NCI-H146 treated with DMSO at 0.1 percent for 48 hours (cell line): ENCODE measurements around the gene TTLL3.
"Not testable (repeated sequence)": the region's sequence is repeated elsewhere in the genome, so short reads cannot be mapped to it uniquely, and the experiment has no call there.

Experiments
- DNase-seq: peaks from one replicate; lab custom pipeline; 2025; ENCODE audit not compliant: unreplicated experiment; lab: John Stamatoyannopoulos, UW

TTLL3 gene

DNA sequence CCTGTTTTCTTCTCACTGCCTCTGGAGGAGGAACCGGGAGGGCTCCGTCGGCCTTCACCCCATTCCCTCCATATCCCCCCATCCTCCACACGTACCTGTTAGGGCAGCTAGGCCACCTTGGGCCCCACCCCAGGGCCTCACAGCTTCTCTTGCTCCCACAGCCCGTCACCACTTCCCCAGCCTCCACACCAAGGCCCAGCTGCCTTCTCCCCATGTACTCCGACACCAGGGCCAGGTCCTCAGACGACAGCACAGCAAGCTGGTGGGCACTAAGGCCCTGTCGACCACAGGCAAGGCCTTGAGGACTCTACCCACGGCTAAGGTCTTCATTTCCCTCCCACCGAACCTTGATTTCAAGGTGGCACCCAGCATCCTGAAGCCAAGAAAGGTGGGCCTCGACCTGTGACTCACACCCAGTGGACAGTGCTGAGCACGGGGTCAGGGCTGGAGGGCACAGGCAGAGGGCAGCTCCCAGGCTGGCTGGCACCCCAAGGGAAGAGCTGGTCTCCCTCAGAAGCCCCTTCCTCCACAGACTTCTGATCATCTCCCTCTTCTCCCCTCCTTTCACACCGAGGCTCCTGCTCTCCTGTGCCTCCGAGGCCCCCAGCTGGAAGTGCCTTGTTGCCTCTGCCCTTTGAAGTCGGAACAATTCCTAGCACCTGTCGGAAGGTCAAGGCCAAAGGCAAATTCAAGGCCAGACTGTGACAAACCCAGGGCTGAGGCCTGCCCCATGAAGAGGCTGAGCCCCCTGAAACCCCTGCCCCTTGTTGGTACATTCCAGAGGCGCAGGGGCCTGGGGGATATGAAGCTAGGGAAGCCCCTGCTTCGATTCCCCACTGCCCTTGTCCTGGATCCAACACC lies 24.7 kb downstream of the TTLL3 start:
- no peak for DNase-seq

DNA sequence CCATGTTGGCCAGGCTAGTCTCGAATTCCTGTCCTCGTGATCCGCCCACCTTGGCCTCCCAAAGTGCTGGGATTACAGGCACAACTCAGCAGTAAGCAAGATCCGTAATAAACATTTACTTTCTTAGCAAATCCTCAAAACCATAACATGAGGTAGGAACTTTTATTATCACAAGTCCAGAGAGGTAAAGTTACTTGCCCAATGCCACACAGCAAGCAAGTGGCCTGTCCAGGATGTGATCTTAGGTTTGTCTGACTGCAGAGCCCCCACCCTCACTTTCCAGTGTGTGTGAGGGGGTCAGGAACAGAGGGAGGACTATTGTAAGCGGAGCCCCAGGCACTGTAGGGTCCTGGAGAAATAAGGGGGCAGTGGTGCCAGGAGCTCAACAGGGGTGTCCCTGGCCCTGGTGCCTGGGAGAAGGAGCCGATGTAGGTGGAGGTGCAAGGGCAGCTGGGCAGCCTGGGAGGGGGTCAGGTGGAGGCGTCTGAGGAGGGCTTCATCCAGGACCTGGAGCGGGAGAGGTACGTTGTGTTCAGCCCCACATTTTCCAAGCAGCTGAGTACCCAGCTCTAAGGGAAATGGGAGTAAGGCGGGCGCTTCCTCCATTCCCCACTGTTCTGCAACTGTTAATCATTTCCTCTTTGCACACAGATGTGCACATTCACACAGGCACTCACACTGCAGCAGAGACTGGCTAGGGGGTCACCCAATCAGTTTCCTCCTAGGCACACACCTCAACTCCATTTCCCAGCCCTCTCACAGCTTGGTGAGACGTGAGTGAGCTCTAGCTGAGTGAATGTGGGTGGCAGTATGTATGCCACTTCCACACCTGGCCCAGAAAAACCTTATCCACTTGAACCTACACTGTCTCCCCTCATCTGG lies 27.9 kb downstream of the TTLL3 start:
- no peak for DNase-seq

DNA sequence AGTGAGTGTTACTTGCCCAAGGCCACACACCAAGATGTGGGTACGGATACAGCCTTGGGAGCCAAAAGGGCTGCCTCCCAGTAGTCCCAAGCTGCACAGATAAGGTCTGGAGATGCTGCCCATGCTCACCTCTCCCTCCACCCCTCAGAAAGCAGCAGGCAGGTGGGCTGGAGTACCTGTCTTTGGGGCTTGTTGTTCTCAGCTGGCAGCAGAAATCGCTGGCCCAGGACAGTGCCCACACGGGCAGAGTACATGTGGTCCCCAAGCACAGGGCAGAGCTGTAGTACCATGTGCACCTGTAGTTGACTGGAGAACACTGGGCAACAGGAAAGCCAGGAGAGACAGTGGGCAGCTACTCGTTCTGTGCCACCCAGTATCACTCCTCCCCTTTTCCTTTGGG lies 28.8 kb downstream of the TTLL3 start:
- DNase-seq, result no peak

DNA sequence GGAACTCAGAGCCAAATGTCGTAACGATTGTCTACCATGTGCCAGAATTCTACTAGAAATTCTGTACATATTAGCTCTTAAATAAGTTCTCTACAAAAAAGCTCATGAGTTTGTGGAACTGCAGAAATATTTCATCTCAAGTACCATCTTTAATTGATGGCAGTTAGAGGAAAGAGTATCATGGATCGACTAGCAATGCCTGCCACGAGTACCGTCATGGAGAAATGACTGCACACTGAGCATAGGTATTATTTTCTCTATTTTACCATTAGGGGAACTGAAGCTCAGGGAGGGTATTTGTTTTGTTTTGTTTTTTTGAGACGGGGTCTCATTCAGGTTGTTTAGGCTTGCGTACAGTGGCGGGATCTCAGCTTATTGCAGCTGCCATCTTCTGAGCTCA lies 31.0 kb downstream of the TTLL3 start:
- no peak for DNase-seq

DNA sequence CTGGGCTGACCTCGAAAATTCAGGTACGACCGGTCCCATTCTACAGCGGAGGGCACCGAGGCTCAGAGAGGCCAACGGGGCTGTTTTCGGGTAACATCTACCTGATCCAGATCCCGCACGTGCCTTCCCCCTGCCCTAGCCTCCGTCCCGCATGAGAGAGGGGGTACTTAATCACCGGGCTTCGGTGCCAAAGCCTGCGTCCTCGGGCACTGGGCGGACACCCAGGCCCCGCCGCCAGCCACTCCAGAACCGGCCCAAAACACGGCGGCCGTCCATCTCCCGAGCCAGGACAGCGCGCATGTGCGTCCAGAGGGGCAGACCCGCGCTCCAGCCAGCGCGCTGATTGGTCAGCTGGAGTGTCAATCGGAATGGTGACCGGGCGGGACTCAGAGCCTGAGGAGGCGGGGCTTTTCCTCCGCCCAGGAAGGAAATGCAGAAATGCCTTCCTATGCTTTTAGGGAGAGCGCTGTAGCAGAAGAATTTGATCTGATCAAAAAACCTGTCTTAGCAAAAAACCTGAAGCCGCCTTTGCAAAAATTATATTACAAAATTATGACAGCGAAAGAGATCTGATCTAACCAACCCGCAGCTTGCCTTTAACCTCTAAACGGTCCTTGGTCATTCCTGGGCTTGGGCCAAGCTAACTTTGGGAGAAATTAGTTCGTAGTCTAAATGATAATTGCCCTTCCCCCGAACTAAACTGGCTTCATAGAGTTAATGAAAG lies 33.8 kb downstream of the TTLL3 start, which contains the start of gene RPUSD3:
TSS of gene RPUSD3 (minus strand) at position 294 of the 724 bp plus-strand sequence. CDS start at position 276, 18 bp downstream.
- peak; percentile 62 for DNase-seq

DNA sequence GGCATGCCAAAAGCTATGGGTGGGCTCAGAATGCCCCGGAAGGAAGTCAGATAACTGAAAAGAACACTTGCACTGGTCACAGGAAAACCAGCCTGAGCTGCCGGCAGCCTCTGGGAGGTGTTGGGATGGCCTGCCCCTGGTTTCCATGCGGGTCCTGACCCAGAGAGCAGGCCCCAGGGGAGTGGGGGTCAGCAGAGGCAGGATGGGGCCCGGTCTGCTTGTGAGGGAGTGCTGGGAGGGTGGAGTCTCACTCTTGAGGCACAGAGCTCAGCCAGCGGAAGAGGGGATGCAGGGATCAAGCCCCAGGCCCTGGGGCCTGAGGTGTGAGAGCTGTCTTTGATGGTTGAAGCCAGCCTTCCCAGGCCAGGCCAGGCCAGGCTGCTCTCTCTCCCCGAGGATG lies 36.2 kb downstream of the TTLL3 start:
- DNase-seq, result no peak

DNA sequence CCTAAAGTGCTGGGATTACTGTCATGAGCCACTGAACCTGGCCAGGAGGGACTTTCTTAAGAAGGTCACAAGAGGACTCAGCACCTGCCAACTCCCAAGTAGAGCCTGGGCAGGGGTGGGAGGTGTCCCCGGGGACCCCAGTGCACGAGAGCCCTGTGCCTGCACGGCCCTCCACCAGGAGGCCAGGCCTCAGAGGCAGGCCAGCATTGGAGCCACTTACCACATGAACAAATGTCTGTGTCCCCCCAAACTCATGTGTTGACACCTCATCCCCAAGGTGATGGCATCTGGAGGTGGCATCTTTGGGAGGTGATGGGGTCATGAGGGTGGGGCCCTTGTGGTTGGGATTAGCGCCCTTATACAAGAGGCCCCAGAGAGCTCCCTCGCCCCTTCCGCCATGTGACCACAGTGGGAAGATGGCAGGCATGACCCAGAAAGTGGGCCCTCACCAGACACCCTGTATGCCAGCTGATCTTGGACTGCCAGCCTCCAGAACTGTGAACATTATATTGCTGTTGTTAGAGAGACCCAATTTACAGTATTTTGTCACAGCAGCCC lies 36.9 kb downstream of the TTLL3 start:
- DNase-seq, result no peak

DNA sequence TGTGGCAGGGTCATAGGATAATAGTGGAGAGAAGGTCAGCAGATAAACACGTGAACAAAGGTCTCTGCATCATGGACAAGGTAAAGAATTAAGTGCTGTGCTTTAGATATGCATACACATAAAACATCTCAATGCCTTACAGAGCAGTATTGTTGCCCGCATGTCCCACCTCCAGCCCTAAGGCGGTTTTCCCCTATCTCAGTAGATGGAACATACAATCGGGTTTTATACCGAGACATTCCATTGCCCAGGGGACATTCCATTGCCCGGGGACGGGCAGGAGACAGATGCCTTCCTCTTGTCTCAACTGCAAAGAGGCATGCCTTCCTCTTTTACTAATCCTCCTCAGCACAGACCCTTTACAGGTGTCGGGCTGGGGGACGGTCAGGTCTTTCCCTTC lies 37.8 kb downstream of the TTLL3 start:
- DNase-seq, result not testable (repeated sequence)

DNA sequence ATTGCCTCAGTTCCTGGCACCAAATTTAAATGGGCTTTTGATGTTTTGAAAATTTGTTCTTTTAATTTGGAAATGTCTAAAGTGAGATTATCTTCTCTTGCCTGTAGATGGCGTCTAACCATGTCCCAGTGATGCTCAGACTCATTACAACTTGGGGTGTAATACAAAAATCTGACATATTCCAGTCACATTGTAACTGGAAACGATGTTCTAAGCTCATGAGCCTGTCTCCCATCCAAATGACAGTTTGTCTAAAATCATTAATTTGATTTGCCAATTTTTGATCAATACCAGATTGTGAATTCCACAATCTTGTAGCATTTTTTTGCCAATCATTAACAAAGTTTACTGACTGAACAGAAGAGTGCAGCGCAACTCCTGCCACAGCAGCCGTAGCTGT lies 38.8 kb downstream of the TTLL3 start:
- DNase-seq, result not testable (repeated sequence)

DNA sequence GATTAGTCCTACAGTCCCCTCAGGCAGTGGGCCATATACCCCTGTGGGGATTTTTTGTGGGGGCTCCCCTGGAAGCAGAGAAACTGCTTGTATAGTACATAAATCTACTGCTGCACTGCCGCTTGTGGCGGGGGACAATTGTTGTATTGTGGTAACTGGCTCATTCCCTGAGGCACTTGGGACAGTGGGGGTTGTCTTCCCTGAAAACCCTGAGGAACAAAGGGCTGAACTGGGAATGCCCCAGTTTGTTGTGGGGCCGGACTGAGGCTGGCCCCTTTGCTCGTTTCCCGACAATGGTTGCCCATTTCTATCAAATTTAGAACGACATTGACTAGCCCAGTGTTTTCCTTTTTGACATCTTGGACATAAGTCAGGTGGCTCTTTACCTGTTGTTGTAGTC lies 41.3 kb downstream of the TTLL3 start:
- not testable (repeated sequence) for DNase-seq

DNA sequence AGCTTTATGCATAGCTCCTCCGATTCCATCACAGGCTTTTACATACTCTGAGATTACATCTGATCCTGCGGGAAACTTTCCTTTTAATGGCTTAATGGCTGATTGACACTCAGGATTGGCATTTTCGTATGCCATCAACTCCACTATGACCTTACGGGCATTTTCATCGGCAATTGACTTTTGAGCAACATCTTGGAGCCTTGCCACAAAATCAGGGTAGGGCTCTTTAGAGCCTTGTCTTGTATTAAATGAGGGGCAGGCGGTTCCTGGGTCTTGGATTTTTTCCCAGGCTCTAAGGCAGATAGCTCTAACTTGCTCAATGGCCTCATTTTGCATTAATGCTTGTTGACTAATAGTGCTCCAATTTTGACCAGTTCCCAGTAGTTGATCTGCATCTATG lies 41.9 kb downstream of the TTLL3 start:
- DNase-seq, result not testable (repeated sequence)

DNA sequence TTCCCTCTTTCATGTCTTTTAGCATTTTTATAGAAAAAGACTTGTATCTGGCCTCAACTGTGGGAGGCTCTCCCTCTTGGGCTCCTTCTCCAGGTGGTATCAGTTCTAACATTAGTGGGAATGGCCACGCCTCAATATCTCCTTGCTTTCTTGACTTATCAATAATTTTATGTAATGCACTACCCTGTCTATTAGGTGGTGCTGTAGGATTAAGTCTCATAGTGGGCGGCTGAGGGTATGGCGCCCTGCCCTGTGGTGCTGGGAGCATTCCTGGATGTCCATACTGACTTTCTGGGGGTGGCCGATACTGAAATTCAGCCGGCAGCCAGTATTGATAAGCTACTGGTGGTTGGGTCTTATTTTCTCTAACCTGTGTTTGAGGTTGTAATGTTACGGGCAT lies 42.5 kb downstream of the TTLL3 start:
- no peak for DNase-seq

DNA sequence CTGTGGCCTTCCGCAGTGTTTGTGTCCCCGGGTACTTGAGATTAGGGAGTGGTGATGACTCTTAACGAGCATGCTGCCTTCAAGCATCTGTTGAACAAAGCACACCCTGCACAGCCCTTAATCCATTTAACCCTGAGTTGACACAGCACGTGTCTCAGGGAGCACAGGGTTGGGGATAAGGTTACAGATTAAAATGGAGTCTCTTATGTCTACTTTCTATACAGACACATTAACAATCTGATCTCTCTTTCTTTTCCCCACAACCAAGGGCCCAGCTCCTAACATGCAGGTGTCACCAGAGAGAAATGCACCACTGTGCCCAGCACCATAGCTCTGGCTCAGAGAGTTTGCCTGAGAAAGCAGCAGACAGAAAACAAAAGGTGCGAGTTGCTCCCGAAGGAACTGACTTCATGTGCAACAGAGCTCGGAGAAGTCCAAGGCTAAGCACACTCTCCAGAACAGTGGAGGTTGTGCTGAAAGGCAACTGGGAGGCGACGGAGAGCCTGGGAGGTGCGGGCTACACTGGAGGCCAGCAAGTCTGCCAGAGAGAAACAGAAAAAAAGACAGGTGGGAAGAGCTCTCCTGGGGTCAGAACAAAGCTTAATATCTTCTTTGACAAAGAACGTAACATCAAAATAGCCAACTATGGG lies 44.4 kb downstream of the TTLL3 start:
- not testable (repeated sequence) for DNase-seq

DNA sequence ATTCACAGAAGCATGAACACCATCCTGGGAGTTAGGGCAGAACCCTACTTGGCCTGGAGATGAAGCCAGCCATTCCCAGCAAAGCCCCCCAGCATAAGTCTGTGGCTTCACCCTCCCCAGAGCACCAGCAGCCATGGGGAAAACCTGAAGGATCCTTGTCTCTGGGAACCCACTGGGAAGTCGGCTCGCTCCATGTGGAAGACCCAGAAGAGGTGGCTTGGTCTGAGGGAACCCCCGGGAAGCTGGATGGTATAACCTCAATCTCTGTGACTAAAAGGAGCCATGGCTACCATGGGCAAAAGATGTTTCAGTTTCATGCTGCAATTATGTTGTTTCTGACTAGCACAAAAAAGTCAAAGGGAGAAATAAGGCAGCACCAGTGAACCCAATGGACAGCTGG lies 45.5 kb downstream of the TTLL3 start:
- DNase-seq, result no peak

DNA sequence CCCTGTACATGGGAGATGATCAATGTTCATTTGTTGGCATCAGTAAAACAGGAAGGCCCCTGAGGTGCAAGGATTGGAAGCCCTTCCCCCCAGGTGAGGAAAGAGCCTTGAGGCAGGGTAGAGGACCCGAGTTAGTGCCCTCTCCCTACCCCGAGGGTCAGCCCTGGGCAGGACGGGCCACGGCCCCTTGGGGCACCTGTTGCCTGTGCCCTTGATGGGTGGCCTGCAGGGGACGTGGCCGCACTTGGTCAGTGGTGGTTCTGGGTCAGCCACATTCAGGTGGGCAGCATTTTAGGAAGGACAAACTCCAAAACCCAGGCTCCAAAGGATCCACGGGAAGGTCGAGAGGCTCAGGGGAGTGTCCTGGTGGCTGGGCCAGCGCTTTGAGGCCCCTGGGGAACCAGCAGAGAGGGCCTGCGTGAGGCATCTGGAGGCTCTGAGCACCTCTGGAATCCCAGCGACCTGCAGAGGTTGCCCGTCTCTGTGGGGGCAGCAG lies 49.5 kb downstream of the TTLL3 start:
- DNase-seq, result no peak

DNA sequence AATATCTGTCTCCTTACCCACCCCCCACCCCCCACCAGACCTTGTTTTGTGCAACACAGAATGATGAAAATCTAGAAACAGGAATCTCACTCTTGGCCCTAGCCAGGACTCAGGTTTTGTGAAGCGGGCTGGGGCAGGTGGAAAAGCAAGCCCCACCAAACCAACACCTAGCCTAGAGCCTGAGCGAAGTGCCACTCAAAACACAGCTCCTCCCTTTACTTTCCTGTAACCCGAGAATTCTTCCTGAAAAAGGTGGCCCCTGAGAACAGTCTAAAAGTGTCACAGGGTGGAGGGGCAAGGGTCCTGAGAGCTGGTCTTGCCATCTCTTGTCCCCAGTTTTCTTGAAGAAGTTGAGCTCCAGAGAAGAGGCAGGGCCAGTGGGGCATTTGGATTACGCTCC lies 51.1 kb downstream of the TTLL3 start:
- no peak for DNase-seq

DNA sequence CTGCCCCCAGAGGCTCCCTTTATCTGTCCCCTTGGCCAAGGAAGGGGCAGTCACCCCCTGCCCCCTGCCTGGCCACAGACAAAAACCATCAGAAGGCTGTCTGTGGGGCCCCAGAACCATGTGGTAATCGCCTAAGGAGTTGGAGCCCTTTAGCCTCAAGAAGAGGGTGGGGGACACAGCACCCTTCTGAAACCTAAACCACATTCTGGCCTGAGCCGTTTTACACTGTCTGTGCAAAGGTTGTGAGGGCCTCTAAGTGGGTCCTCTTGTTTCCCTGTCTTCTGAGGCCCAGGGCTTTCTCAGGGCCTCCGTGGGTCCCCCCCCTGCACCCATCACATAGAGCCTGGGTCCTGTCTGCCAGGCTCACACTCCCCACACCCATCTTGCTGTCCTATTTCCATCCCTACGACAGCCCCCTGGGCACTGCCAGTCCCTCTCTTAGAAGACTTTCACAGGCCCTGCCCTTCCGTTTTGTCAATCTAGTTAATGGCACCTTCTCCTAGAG lies 51.6 kb downstream of the TTLL3 start:
- no peak for DNase-seq

DNA sequence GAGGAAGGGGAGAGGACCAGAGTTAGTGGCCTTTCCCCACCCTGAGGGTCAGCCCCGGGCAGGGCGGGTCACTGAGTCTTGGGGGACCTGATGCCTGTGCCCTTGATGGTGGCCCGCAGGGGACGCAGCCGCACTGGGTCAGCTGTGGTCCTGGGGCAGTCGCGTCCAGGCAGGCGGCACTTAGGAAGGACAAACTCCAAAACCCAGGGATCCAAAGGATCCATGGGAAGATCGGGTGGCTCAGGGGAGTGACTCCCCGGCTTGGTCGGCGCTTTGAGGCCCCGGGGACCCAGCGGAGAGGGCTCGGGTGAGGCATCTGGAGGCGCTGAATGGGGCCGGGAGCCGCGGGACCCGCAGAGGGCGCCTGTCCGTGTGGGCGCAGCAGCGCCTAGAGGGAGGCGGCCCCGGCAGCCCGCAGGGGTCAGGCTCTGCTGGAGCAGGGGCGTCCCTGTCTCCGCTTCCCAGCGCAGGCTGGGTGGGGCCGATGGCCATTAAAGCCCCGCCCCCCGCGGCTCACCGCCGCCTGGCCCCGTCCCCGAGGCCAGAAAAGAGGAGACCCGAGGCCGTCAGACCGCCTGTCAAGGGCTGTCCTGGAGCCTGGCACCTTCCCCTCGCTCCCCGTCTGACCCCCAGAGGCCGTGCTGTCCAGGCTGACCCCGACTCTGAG lies 52.5 kb downstream of the TTLL3 start:
- DNase-seq, result no peak

DNA sequence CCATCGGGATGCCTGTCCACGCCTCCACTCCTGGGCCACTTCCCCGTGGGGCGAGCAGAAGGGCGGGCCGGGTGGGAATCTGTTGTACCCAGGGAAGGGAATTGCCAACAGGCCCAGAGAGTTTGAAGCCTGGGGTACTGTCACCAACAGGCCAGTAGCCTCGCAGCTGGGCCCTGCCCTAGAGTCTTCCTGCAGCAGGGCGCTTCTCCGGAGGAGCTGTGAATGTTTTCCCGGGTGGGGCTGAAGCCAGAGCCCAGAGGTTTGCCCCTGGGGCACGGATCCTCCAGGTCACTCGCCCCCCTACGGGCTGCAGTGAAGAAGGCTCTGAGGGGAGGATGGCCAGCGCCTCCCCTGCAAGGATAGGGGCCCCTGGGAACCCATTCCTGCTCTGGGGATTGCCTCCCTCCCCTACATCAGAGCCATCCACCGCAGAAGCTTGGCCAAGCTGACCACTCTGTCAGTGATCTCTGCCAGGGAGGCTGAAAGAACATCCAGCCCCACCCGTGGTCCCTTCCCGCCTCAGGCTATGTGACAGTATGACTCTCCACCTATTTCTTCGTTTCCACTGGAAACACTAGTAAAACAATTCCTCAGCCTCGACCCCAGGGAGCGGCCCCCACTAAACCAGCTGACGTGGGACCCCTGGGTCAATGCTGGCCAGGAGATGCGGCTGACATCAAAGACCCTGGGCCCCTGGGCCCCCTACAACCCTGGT lies 53.2 kb downstream of the TTLL3 start:
- no peak for DNase-seq
